K562 (cell line): ENCODE results near the gene SLC22A23. TPM values are rescaled to one million over a fixed set of nuclear protein-coding genes. Genes with fewer than 3 reads are reported as not detected.

ENCODE experiments used
- FOXA3 ChIP-seq, 2 experiments: fragments of 450-650 bp in 1 of 2; sonication (generic) in 1 of 2; formaldehyde crosslinking; IDR thresholded peaks in 1 of 2; conservative IDR thresholded peaks in 1 of 2; 2 replicates each; pipeline versions ENCODE4 v1.4.0 to v1.8.0; 2020 to 2022; ENCODE audit warnings: mild to moderate bottlenecking in 2 of 2, missing genetic modification reagents in 1 of 2
- PBX2 ChIP-seq, 2 experiments: IDR thresholded peaks in 1 of 2; conservative IDR thresholded peaks in 1 of 2; 2 replicates each; pipeline ENCODE4 v1.6.1; 2016; ENCODE audit warnings: low read depth in 2 of 2, mild to moderate bottlenecking in 1 of 2, missing compliant biosample characterization in 1 of 2, missing genetic modification characterization in 1 of 2, moderate library complexity in 1 of 2
- SPI1 ChIP-seq: IDR thresholded peaks from 2 replicates; pipeline ENCODE4 v1.6.1; 2011; ENCODE audit warnings: low read depth, low read length, control low read depth, borderline replicate concordance
- polyA plus RNA-seq, 8 experiments: library from polyadenylated mRNA; depleted of rRNA in 4 of 8; stranded (reverse) in 5 of 8; unstranded in 3 of 8; fragments of >200 nt; fragmentation: Nextera tagmentation in 2 of 8; fragmentation: Illumina TruSeq in 1 of 8; extraction: Ambion mirVana in 2 of 8; extraction: Trizol in 1 of 8; gene quantifications; 2 replicates each; pipeline versions ENCODE4 v1.2.1 to v1.2.3, GENCODE V29; 2011 to 2014; ENCODE audit warnings: inconsistent platforms in 1 of 8, missing spikeins in 1 of 8
- total RNA-seq, 7 experiments: library from RNA; depleted of rRNA in 6 of 7; stranded (reverse); fragments of >200 nt in 6 of 7; fragmentation: Illumina TruSeq in 2 of 7; extraction: Trizol in 2 of 7; gene quantifications; 2 replicates each; pipeline versions ENCODE4 v1.2.1 to v1.2.3, GENCODE V29; 2011 to 2021; ENCODE audit warnings: low replicate concordance in 1 of 7

SLC22A23 gene
- total and polyA plus RNA-seq, 9 of the 15 experiments (the other 6 are each of a cell fraction or from before 2014, with no cell fraction given): 0.30 to 8.7 (median 2.5) TPM

GRCh38 chr6:3403238-3404173 lies 53.3 kb downstream of the SLC22A23 start (continued):
- TF ChIP-seq PBX2 (CRISPR knock-in tag; IDR thresholded peaks at IDR 0.05; ENCODE audit: low read depth): no peak
- peak; percentile 33; the same call in 1 of the 2 replicates for TF ChIP-seq PBX2 (tag; conservative IDR thresholded peaks at IDR 0.05; ENCODE audit: low read depth)
- 0 out of 4 replicates have a peak, but pooled peaks of 1 of the 2 experiments have one; percentile 8 for TF ChIP-seq FOXA3 (CRISPR knock-in tag; conservative IDR thresholded peaks at IDR 0.05 in 1 of 2, IDR thresholded peaks at IDR 0.05 in 1 of 2)
- TF ChIP-seq SPI1: peak; percentile 78; the same call in 1 of the 2 replicates
